ENCODE measurements around the gene OR5AR1.
"Not testable (repeated sequence)": the region's sequence is repeated elsewhere in the genome, so short reads cannot be mapped to it uniquely, and the experiment has no call there.

Gene OR5AR1

GRCh38 chr11:56663386-56663785 lies at the start of gene OR5AR1:
OR5AR1 (plus strand) TSS chr11:56663686; CDS start chr11:56663686, 0 bp downstream.
- no peak for DNase-seq

DNA sequence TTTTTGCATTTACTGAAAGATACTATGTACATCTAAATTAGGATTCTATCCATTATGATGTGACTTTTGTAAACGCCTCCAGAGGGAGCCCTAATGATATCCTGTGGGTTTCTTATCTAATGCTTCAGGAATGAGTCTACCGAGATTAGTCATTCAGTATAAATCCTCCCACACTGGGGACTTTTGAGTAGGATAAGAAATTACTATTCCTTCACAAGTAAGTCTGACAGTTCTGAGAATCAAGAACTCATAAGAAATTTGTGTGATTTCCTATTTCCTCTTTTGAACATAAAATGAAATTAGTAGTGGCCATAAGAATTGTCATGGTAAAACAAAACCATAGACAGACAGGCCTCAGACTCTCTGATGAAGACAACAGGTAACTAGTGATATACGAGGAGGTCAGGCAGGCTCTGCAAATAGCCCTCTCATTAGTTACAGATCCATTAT lies 38.8 kb upstream of the OR5AR1 start:
- peak; percentile 38 for DNase-seq

DNA sequence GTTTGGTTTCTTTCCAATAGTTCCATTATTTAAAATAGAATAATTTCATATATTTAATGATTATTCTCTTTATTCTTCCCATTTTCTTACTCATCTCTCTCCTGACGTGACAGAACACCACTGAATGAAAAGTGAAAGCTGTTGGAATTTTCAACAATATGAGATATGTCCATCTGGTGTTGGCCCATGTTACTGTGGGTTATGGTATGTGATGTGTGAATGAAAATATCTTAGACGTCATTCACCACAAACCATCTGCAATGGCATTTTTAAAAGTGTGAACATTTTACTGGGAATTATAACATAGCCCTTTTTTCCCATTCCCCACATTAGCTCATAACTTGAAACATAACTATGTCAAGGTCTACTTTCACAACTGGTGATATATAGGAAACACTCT lies 37.5 kb upstream of the OR5AR1 start:
- no peak for DNase-seq

- no peak for DNase-seq
Observed at GRCh38 chr11:56632329-56632728, 31.2 kb upstream of the OR5AR1 start.

DNA sequence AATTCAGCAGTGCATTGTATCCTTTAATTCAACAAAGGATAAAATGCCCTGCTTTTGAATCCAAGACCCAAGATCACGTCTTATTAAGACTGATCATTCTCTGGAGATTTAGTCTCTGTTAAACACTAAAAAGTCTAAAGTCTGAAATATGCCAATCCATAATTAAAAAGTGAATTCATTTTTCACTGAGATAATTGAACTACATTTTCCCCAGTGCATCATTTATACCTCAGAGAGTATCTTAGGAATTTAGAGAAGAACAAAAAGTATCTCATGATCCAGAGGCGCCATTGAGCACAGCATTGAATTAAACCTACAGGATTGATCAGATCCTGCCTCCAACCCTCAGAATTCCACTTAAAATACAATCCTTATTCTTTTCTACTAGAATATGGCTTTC lies 26.6 kb upstream of the OR5AR1 start:
- DNase-seq, result no peak

DNA sequence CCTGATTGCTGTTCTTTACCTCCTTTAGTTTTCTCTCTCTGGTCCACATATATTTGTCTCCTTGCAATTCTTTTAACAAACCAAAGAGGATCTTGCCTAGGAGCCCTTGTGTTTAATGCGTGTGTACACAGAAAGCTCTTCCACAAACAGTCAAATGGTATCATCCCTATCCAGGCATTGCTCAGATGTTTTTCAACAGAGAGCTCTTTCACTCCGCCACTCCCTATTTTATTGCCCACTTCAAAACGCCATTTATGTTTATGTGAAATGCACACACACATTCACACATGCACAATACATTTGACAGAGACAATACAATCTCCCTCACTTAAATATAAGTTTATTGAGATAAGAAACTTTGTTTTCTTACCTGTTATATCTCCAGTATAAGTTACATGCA lies 26.0 kb upstream of the OR5AR1 start:
- no peak for DNase-seq

GRCh38 chr11:56642339-56642738 lies 21.1 kb upstream of the OR5AR1 start, which contains the start of gene OR5AP2:
OR5AP2 (minus strand) TSS chr11:56642439; CDS start chr11:56642439, 0 bp downstream.
- no peak for DNase-seq

DNA sequence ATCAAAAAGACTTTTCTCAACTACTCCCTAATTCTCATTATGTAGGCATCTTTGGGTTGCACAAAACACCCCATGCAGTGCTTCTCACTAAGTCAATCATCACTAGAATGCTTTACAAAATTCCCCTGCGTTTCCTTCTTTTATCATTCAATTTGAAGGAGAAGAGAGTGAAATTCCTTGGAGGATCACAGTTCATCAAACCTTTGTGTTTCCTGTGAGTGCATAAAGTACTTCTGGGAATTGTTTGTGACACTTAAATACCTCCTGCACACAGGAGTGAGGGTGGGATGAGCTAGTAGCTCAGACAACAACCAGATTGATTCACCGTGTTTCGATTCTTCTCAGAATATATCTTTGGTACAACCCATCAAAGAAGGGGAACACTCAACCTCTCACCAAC lies 3.7 kb upstream of the OR5AR1 start:
- no peak for DNase-seq

GRCh38 chr11:56670984-56671383 lies 7.5 kb downstream of the OR5AR1 start:
- no peak for DNase-seq

- no peak for DNase-seq
Observed at GRCh38 chr11:56688554-56689100, 25.1 kb downstream of the OR5AR1 start.

- not testable (repeated sequence) for DNase-seq
Observed at GRCh38 chr11:56691179-56691578, 27.7 kb downstream of the OR5AR1 start.

DNA sequence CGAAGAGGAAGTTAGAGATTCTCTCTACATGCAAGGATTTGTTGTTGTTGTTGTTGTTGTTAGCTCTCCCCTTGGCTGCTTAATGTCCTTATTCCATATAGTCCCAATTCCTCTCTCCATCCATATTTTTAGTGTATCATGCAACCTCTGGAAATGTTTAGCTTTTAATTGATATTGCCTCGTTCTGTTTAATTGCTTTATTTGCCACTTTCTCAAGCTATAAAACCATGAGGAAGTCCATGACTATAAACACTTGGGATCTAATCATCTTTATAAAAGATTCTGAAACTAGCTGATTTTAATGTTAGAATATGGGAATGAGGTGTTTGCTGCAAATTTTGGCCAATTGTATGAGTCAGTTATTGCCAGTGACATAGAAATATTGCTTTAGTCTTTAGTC lies 29.9 kb downstream of the OR5AR1 start:
- DNase-seq, result no peak

- DNase-seq, result no peak
Observed at GRCh38 chr11:56698795-56699194, 35.3 kb downstream of the OR5AR1 start, which contains the start of gene OR9G1. OR9G1 (plus strand) TSS chr11:56699095; CDS start chr11:56700388, 1,293 bp downstream.

- DNase-seq, result no peak
Observed at GRCh38 chr11:56700242-56700913, 36.9 kb downstream of the OR5AR1 start.

- DNase-seq, result no peak
Observed at GRCh38 chr11:56700914-56701485, 37.5 kb downstream of the OR5AR1 start.

DNA sequence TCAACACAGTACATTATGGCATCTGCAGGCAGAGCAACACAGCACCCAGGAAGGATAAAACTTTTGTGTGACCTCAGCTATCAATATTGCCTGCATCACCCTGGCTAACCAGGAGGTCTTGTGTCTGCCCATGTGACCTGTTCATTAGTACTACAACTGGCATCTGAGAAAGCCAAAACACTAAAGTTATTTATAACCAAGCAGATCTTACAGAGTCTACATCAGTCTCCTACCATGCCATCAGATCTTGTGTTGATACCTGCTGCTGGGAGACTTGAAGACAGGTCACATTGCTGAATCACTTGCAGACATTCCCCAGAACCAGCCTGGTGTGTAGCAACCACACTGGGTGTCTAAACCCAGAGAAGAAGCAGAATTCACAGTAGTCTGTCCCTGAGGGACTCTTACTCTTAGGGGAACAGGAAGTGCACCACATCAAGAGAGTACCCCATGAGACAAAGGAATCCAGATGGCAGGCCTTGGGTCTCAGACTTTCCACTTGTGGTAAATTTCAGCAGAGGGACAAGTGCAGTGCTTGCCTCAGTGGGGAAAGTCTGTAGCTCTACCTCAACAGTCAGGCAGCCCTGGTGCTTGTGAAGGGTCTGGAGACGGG lies 42.4 kb downstream of the OR5AR1 start:
- no peak for DNase-seq

DNA sequence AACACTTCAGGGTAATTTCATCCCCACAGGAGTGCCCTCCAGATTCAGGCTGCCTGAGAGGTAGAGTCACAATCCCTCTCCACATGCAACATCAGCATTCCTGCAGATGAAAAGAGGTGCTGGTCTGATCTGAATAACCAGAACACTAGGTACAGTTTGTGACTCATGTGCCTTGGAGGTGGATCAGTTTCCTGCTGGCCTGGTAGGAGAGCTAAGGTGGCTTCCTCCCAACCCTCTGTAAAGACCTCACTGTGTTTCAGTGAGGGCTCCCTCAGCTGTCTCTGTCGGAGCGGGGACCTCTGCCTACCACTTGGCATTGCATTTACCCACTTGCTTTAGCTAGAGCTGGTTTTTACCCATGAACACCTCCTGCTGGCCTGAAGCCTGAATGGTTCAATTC lies 43.0 kb downstream of the OR5AR1 start:
- no peak for DNase-seq

- DNase-seq, result no peak
Observed at GRCh38 chr11:56714206-56714605, 50.7 kb downstream of the OR5AR1 start.

Measured in EL (cell line).